ENCODE measurements around the gene LILRB5. TPM values are rescaled to one million over a fixed set of nuclear protein-coding genes. Genes with fewer than 3 reads are reported as not detected.

Gene LILRB5
- polyA plus RNA-seq, 2 of the 4 experiments (the other 2 are of a cell fraction) = not detected

- TF ChIP-seq E2F6 (IDR thresholded peaks at IDR 0.05; ENCODE audit: borderline replicate concordance, low read depth) (no peak), GATA3 (IDR thresholded peaks at IDR 0.05; ENCODE audit: borderline replicate concordance) (no peak), HDAC2 (IDR thresholded peaks at IDR 0.05) (no peak), POLR2A (IDR thresholded peaks at IDR 0.05; ENCODE audit: low read length) (no peak)
Observed at GRCh38 chr19:54305141-54305540, 48.1 kb upstream of the LILRB5 start (continued).

- DNase-seq (ENCODE audit: low read depth in 1 of 2, low spot score in 1 of 2) (no peak), ATAC-seq (no peak), FAIRE-seq (no peak)
- CTCF ChIA-PET = no interaction called here
- H3K27ac ChIP-seq = no peak overlapping the region
- H3K9me3 ChIP-seq = no peaks in the 10 kb centered on the region; the same call in 2 of the 3 replicates
- TF ChIP-seq ZSCAN20 (CRISPR knock-in tag; IDR thresholded peaks at IDR 0.05) (no peak), CTCF (IDR thresholded peaks at IDR 0.05) (no peak), KDM5A (IDR thresholded peaks at IDR 0.05) (no peak), EP300 (IDR thresholded peaks at IDR 0.05) (no peak), HEYL (CRISPR knock-in tag; IDR thresholded peaks at IDR 0.05) (no peak), POLR2A (IDR thresholded peaks at IDR 0.05; ENCODE audit: low read length) (no peak), POLR2AphosphoS2 (conservative IDR thresholded peaks at IDR 0.05; ENCODE audit: low read length) (no peak), ZC3H11A (IDR thresholded peaks at IDR 0.05) (no peak), HMGXB4 (CRISPR knock-in tag; IDR thresholded peaks at IDR 0.05; ENCODE audit: borderline replicate concordance) (no peak), MAX (IDR thresholded peaks at IDR 0.05) (no peak)
- POLR2A ChIA-PET = interaction anchor here (0.7 kb wide), 1 partner anchor 213 kb away, joined by 4 read pairs; no protein-coding TSS in a partner anchor
- H3K4me2 ChIP-seq = no peak overlapping the region
- H3K4me1 ChIP-seq = no peaks in the 10 kb centered on the region
- WGBS (ENCODE audit: missing lambda C conversion rate) = 49% methylated on average over 4 of the region's 4 CpGs
- no peak overlapping the region for H3K4me3 ChIP-seq
Observed at GRCh38 chr19:54302257-54302656, 45.2 kb upstream of the LILRB5 start.

- DNase-seq (ENCODE audit: low read depth in 1 of 2, low spot score in 1 of 2) = no peak
- 23% methylated on average over 5 of the region's 5 CpGs for WGBS (ENCODE audit: missing lambda C conversion rate)
Observed at GRCh38 chr19:54299515-54299914, 42.4 kb upstream of the LILRB5 start.

More at GRCh38 chr19:54299515-54299914, 42.4 kb upstream of the LILRB5 start:
- no peak for TF ChIP-seq GATA3 (IDR thresholded peaks at IDR 0.05; ENCODE audit: borderline replicate concordance)
- no peak for TF ChIP-seq NFE2L2 (conservative IDR thresholded peaks at IDR 0.05; ENCODE audit: low read length)
- TF ChIP-seq POLR2AphosphoS2 (conservative IDR thresholded peaks at IDR 0.05; ENCODE audit: low read length) = no peak
- TF ChIP-seq BCL3 (IDR thresholded peaks at IDR 0.05) = no peak
- TF ChIP-seq RNF2 (IDR thresholded peaks at IDR 0.05; ENCODE audit: borderline replicate concordance, low read depth) = no peak
- no peak for TF ChIP-seq FOSL2 (IDR thresholded peaks at IDR 0.05)
- TF ChIP-seq FOSL2 (CRISPR knock-in tag; IDR thresholded peaks at IDR 0.05) = no peak
- no peak for TF ChIP-seq PBX3 (IDR thresholded peaks at IDR 0.05)
- no peak for TF ChIP-seq TFCP2L1 (CRISPR knock-in tag; IDR thresholded peaks at IDR 0.05)
- no peak for TF ChIP-seq RCOR1 (IDR thresholded peaks at IDR 0.05; ENCODE audit: low read depth, low read length)
- H3K4me3 ChIP-seq = no peak overlapping the region
- FAIRE-seq (no peak), ATAC-seq (no peak)
- no peak overlapping the region for H3K4me2 ChIP-seq
- no peaks in the 10 kb centered on the region; the same call in 2 of the 3 replicates for H3K9me3 ChIP-seq
- H3K27ac ChIP-seq = no peak overlapping the region
- ChIA-PET POLR2A (interaction anchor here (0.7 kb wide), 1 partner anchor 98 kb away, joined by 3 read pairs; no protein-coding TSS in a partner anchor), CTCF (interaction anchor here (0.9 kb wide), 1 partner anchor 131 kb away, joined by 3 read pairs; no protein-coding TSS in a partner anchor)
- H3K4me1 ChIP-seq = no peaks in the 10 kb centered on the region
